ENCODE measurements around the gene ADD3.
A peak's percentile ranks its signal among the peaks of the same experiment; 100 is the strongest.

The ADD3 gene

GRCh38 chr10:109975244-109976190, 32.3 kb upstream of the ADD3 start:
- peaks cover 2% of the 10 kb centered on the region for H3K27me3 ChIP-seq (ENCODE audit: insufficient read depth, poor library complexity, severe bottlenecking)
- TF ChIP-seq CTCF (IDR thresholded peaks at IDR 0.05; ENCODE audit: poor library complexity, severe bottlenecking): no peak
- H3K4me1 ChIP-seq (ENCODE audit: insufficient read depth, poor library complexity, severe bottlenecking): no peaks in the 10 kb centered on the region
- DNase-seq (ENCODE audit: low spot score) (no peak), ATAC-seq (ENCODE audit: low read depth) (no peak)
- H3K36me3 ChIP-seq (ENCODE audit: low read depth): no peaks in the 10 kb centered on the region
- H3K9me3 ChIP-seq (ENCODE audit: severe bottlenecking): no peaks in the 10 kb centered on the region
- no peak overlapping the region for H3K27ac ChIP-seq (ENCODE audit: poor library complexity, severe bottlenecking)
- H3K4me3 ChIP-seq (ENCODE audit: severe bottlenecking): no peak overlapping the region

GRCh38 chr10:109976681-109977080, 31.1 kb upstream of the ADD3 start:
- Histone ChIP-seq H3K9me3 (ENCODE audit: severe bottlenecking) (no peaks in the 10 kb centered on the region), H3K27ac (ENCODE audit: poor library complexity, severe bottlenecking) (no peak overlapping the region), H3K36me3 (ENCODE audit: low read depth) (no peaks in the 10 kb centered on the region), H3K4me3 (ENCODE audit: severe bottlenecking) (no peak overlapping the region), H3K27me3 (ENCODE audit: insufficient read depth, poor library complexity, severe bottlenecking) (peaks cover under 1% of the 10 kb centered on the region), H3K4me1 (ENCODE audit: insufficient read depth, poor library complexity, severe bottlenecking) (no peaks in the 10 kb centered on the region)
- TF ChIP-seq CTCF (IDR thresholded peaks at IDR 0.05; ENCODE audit: poor library complexity, severe bottlenecking): no peak
- no peak for ATAC-seq (ENCODE audit: low read depth)
- no peak for DNase-seq (ENCODE audit: low spot score)

GRCh38 chr10:109977382-109977806, 30.4 kb upstream of the ADD3 start:
- no peak for TF ChIP-seq CTCF (IDR thresholded peaks at IDR 0.05; ENCODE audit: poor library complexity, severe bottlenecking)

GRCh38 chr10:109978481-109978880, 29.3 kb upstream of the ADD3 start:
- DNase-seq (ENCODE audit: low spot score): no peak
- H3K27ac ChIP-seq (ENCODE audit: poor library complexity, severe bottlenecking): no peak overlapping the region
- no peak overlapping the region for H3K4me3 ChIP-seq (ENCODE audit: severe bottlenecking)
- H3K36me3 ChIP-seq (ENCODE audit: low read depth): no peaks in the 10 kb centered on the region
- no peak for ATAC-seq (ENCODE audit: low read depth)
- H3K4me1 ChIP-seq (ENCODE audit: insufficient read depth, poor library complexity, severe bottlenecking): no peaks in the 10 kb centered on the region
- H3K27me3 ChIP-seq (ENCODE audit: insufficient read depth, poor library complexity, severe bottlenecking): no peaks in the 10 kb centered on the region
- H3K9me3 ChIP-seq (ENCODE audit: severe bottlenecking): no peaks in the 10 kb centered on the region
- peak; percentile 50 for TF ChIP-seq CTCF (IDR thresholded peaks at IDR 0.05; ENCODE audit: poor library complexity, severe bottlenecking)

More at GRCh38 chr10:109977382-109977806, 30.4 kb upstream of the ADD3 start:
- Histone ChIP-seq H3K27ac (ENCODE audit: poor library complexity, severe bottlenecking) (no peak overlapping the region), H3K4me1 (ENCODE audit: insufficient read depth, poor library complexity, severe bottlenecking) (no peaks in the 10 kb centered on the region), H3K36me3 (ENCODE audit: low read depth) (no peaks in the 10 kb centered on the region), H3K9me3 (ENCODE audit: severe bottlenecking) (no peaks in the 10 kb centered on the region), H3K4me3 (ENCODE audit: severe bottlenecking) (no peak overlapping the region), H3K27me3 (ENCODE audit: insufficient read depth, poor library complexity, severe bottlenecking) (no peaks in the 10 kb centered on the region)
- no peak for DNase-seq (ENCODE audit: low spot score)
- ATAC-seq (ENCODE audit: low read depth): no peak

- DNase-seq (ENCODE audit: low spot score) (no peak), ATAC-seq (ENCODE audit: low read depth) (no peak)
- Histone ChIP-seq H3K27ac (ENCODE audit: poor library complexity, severe bottlenecking) (no peak overlapping the region), H3K9me3 (ENCODE audit: severe bottlenecking) (no peaks in the 10 kb centered on the region), H3K36me3 (ENCODE audit: low read depth) (no peaks in the 10 kb centered on the region), H3K4me1 (ENCODE audit: insufficient read depth, poor library complexity, severe bottlenecking) (no peaks in the 10 kb centered on the region), H3K4me3 (ENCODE audit: severe bottlenecking) (no peak overlapping the region), H3K27me3 (ENCODE audit: insufficient read depth, poor library complexity, severe bottlenecking) (no peaks in the 10 kb centered on the region)
- no peak for TF ChIP-seq CTCF (IDR thresholded peaks at IDR 0.05; ENCODE audit: poor library complexity, severe bottlenecking)
Measured at GRCh38 chr10:109979215-109979614, 28.6 kb upstream of the ADD3 start.

All from RWPE2 (cell line).